GM04503 (cell line): ENCODE measurements around the gene STRADB.
"Not testable (repeated sequence)": the region's sequence is repeated elsewhere in the genome, so short reads cannot be mapped to it uniquely, and the experiment has no call there.

Source experiments
- DNase-seq: peaks from one replicate; pipeline ENCODE4 v3.0.0-alpha.2; 2012; ENCODE audit warnings: low read depth

The STRADB gene

DNA sequence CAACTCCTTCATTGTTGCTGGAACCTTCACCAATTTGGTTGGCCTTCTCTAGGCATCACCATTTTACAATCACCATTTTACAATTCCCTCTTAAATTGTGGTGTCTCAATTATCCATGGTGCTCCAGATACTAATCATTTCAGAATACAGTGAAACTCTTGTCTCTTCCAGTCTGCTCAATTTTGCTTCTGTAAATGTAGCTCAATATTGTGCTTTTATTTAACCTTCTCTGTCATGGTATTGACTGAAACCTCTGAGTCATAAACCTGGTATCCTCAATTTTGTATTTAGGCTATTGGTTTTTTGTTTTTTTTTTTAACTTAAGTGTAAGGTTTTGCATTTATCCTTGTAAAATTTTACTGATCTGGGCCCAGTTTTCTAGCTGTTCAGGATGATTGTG lies 16.1 kb downstream of the STRADB start:
- DNase-seq, result no peak

DNA sequence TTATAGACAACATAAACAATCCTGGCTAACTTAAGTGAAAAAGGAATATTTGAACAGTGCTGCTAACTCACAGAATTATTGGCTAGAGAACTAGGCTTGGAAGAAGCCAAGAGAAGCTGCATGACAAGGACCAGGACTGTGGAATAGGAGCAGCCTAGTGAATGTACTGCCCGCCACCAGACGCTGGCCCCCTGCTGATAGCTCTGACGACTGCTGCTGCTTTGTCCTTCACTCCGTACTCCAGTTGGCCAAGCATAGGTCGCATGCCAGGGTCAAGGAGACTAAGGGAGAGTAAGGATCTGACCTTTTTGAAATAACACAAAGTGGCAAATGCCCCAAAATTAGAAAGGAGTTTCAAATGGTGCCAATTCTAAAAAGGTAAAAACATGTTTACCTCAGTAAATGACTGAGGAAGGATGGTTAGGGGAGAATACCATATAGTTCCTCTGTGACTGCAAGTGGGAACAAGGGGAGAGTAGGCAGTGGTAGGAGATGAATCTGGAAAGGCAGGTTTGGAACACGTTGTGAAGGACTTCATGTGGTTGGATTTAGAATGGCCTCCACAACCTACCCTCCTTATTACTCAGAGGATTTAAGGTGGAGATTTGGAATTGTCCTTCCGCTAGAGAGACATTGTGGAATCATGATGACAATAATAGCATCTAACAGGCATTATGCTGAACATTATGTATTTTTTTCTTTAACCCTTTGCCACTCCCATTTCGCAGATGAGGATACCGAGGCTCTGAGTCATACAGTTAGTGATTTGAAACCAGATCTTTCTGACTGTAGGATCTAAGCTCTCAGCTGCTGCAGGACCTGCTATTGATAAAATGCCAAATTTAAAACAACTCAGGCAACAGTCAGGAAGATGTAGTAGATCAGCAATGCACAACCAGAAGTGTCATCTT lies 19.5 kb downstream of the STRADB start:
- DNase-seq, result no peak

DNA sequence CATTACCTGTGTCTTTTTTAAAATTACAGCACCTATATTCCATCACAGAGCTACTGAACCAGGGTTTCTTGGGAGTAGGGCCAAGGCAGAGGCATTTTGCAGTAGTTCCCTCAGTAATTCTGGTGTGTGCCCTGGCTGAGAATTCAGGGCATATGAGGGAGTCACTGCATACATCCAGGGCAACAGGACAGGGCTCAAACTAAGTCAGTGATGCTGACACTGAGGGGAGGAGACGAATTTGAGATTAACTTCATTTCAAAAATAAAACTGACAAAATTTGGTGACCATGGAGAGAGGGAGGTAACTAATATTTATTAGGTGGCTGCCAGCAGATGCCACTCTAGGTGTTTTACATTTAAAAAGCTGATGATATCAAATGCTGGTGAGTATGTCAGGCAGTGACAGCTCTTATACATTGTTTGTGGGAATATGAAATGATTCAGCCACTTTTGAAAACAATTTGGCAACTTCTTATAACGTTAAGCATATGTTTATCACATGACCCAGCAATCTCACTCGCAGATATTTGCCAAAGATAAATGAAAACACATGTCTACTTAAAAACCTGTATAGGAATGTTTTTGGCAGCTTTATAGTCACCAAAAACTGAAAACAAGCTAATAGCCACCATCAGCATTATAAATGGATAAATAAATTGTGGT lies 20.3 kb downstream of the STRADB start:
- DNase-seq, result no peak

DNA sequence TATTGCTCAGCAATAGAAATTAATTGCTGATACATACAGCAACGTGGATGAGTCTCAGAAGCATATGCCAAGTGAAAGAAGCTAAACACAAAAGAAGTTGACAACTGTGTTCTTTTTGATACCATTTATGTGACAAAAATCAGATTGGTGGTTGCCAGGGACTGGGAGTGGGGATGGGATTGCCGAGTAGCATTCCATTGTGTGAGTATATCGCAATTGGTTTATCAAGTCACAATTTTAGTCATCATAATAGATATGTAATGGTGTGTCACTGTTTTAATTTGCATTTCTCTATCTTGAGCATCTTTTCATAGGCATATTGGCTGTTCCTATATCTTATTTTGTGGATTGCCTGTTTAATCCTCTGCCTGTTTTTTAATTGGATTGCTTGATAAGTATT lies 20.9 kb downstream of the STRADB start:
- DNase-seq, result no peak

DNA sequence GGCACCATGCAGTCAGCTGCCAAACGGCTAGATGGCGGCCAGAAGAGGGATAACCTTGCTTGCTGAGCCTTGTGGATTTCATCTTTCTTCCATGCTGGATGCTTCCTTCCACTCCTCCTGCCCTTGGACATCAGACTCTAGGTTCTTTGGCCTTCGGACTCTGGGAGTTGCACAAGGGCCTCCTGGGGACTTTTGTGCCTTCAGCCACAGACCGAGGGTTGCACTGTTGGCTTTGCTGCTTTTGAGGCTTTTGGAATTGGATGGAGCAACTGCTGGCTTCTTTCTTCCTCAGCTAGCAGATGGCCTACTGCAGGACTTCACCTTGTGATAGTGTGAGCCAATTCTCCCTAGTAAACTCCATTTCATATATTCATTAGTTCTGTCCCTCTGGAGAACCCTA lies 31.0 kb downstream of the STRADB start:
- no peak for DNase-seq

DNA sequence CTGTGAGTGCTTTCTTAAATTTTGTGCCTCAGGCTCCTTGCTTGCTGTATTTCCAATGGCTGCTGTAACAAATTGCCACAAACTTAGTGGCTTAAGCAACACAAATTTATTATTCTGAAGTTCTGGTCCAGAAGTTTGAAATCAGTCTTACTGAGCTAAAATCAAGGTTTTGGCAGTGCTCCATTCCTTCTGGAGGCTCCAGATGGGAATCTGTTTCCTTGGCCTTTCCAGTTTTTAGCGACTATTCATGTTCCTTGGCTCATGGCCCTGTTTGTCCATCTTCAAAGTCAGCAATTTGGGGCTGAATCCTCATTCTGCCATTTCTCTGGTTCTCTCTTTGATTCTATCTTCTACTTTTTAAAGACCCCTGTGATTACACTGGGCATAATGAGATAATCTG lies 31.8 kb downstream of the STRADB start:
- no peak for DNase-seq

DNA sequence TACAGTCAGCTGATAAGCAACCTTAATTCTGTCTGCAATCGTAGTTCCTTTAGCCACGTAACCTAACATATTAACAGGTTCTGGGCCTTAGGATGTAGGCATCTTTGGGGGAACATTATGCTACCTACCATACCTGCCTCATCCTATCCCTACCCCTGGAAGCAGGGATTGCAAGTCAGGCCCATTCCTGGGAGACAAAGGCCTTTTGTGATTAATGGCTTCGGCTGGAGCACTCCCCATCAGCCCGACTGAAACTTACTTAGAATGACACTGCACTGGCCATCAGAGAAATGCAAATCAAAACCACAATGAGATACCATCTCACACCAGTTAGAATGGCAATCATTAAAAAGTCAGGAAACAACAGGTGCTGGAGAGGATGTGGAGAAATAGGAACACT lies 32.2 kb downstream of the STRADB start:
- DNase-seq, result not testable (repeated sequence)

DNA sequence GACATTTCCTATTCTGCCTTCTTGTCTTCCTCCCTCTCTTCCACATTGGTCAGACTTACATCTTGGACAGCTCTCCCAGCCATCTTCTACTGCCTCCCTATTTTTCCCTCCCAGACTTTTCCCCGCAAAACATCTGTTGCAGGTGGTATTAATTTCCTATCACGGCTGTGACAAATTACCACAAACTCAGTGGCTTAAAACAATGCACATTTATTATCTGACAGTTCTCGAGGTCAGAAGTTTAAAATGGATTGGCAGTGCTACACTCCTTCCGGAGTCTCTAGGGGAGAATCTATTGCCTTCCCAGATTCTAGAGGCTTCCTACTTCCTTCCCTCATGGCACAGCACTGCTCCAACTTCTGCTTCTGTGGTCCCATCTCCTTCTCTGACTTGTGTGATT lies 33.3 kb downstream of the STRADB start:
- no peak for DNase-seq

DNA sequence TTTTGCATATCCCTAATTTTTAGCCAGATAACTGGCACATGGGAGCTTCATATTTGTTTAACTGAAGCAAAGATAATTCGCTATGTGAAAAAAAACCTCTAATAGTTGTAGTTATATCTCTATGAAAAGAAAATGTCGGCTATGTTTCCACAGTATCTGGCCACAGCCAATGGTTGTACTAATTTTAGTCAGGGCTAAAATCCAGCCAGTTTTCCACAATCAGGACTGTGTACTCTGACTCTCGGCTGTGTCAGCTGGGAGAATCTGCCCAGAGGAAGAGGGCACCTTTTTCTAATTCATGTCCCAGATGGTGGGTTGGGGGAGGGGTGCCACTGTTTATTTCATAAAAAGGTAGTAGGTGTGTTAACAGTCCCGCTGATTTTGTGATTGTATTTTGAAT lies 38.8 kb downstream of the STRADB start:
- DNase-seq, result no peak

DNA sequence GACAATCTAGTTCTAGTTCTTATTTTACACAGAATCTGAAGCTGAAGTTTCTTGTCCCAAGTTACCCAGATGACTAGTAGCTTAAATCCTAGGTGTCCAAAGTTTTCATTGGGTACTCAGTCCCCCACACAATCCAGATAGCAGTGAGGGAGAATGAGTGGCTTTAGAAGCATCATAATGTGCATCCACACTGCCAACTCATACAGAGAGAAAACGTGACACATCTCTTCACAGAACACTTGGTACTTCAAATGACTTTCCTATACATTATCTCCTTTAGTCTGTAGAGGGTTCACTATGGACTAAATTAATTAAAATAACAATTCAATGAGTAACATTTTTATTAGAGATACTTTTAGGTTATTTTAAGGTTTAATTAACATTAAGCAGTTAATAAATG lies 45.2 kb downstream of the STRADB start:
- no peak for DNase-seq

DNA sequence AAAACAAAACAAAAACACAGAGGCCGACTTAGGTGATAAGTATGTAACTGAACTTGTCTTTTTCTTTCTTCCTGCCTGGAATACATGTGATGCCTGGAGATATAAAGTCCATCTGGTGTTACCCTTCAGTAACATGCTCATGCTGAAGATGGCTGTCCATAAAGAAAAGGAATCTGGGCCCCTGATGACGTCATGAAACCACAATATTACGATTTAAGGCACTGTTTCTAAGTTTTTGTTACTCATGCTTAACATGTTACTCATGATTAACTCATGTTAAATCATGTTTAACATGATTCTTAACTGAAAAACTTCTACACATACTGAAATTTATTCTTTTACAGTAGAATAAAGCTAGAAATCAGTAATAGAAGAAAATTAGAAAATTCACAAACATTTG lies 49.0 kb downstream of the STRADB start:
- DNase-seq, result no peak

DNA sequence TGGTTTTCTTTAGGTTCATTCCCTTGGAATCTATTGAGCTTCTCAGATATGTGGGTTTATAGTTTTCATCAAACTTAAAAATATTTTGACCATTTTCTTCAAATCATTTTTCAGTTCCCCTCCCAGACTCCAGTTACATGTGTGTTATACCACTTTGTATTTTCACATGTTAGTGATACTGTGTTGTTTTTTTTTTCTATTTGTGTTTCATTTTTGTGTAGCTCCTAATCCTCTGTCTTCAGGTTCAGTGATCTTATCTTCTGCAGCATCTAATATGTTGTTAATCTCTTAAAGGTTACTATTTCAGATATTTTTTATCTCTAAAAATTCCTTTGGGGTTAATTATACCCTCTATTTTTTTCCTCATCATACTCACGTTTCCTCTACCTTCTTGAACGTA lies 51.2 kb downstream of the STRADB start:
- no peak for DNase-seq

DNA sequence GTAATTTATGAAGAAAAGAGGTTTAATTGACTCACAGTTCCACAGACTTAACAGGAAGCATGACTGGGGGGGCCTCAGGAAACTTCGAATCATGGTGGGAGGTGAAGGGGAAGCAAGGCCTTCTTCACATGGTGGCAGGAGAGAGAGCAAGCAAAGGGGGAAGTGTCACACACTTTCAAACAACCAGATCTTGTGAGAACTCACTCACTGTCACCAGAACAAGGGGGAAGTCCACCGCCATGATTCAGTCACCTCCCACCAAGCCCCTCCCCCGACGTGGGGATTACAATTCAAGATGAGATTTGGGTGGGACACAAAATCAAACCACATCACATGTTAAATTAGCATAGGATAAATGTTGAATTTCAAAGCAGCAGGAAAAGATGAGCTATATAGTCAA lies 56.2 kb downstream of the STRADB start:
- DNase-seq, result no peak

DNA sequence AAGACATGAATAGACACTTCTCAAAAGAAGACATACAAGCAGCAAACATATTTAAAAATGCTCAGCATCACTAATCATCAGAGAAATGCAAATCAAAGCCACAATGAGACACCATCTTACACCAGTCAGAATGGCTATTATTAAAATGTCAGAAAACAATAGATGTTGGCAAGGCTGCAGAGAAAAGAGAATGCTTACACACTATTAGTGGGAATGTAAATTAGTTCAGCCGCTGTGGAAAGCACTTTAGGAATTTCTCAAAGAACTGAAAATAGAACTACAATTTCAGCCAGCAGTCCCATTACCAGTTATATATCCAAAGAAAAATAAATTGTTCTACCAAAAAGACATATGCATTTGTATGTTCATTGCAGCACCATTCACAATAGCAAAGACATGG lies 61.7 kb downstream of the STRADB start:
- peak; percentile 26 for DNase-seq

DNA sequence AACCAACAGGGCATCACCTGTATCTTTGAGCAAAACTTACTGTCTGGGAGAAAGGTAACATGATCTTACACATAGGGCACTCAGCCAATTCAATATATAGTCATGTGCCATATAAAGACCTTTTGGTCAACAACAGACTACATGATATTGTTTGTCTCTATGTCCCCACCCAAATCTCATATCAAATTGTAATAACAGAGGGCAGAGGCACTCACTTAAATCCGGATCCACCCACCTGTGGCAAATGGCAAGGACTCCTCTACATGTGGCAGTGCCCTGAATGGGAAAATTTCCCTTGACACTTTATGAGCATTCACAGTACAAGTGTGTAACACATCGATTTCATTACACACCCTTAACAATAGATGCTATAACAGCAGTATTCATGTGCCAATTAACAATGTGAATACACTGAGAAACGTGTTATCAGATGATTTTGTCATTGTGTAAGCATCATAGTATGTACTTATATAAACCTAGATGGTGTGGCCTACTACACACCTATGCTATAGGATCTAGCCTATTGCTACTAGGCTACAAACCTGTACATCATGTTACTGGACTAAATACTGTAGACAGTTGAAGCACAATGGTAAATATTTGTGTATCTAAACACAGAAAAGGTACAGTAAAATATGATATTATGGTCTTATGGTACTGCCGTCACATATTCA lies 64.2 kb downstream of the STRADB start:
- no peak for DNase-seq

DNA sequence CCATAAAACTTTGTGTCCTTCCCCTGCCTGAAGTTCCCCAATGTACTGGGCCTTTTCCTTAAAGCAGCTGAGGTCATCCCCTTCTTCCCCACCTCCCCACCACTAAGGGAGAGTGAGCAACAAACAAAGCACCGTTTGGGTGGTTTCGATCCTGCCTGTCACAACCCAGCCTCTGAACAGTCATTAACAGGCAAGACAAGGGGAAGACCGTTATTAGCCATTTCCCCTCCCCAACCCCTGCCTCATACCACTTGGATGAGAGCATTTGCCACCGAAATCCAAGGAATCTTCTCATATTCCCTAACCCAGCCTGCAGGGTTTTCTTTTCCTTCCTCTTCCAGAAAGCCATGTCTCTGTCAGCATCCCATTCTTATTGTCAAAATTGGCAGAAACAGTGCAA lies 65.6 kb downstream of the STRADB start:
- DNase-seq, result no peak

DNA sequence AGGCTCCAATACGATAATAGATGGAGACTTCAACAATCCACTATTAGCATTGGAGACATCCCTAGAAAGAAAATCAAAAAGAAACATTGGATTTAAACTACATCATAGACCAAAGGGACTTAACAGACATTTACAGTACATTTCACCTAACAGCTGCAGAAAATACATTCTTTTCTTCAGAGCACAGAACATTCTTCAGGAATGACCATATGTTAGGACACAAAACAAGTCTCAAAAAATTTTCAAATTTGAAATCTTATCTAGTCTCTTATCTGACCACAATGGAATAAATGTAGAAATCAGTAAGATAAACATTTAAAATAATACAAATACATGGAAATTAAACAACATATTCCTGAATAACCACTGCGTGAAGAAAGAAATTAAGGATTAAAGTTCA lies 68.7 kb downstream of the STRADB start:
- no peak for DNase-seq

DNA sequence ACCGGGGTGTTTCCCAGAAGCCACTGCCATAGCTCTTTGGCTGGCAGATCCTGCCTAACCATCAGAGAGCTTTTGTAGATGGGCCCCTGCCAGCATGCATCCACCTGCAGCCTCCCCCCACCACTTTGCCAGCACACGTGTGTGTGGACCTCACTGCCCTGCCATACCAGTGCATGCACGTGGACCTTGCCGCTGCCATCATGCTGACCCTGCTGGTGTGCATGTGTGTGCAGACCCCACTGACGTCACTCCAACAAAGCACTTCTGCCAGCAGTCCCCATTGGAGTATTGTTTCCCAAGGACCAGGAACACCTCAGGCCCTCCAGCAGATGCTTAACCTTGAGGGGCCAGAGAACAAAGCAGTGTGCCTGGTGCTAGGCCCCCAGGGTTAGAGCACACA lies 71.4 kb downstream of the STRADB start:
- no peak for DNase-seq

DNA sequence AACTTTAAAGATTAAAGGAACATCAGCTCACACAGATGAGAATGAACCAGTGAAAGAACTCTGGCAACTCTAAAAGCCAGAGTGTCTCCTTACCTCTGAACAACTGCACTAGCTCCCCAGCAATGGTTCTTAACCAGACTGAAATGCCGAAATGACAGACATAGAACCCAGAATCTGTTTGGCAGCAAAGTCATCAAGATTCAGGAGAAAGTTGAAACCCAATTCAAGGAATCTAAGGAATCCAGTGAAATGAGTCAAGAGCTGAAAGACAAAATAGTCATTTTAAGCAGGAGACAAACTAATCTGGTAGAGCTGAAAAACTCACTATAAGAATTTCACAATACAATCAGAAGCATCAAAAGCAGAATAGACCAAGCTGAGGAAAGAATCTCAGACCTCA lies 72.0 kb downstream of the STRADB start:
- peak; percentile 25 for DNase-seq
